HK-2 (cell line): Measurements from ENCODE around the gene ACACA.

ENCODE experiments used
- DNase-seq: peaks from one replicate; pipeline ENCODE4 v3.0.0-alpha.2; 2018; ENCODE audit not compliant: unreplicated experiment

The ACACA gene

DNA sequence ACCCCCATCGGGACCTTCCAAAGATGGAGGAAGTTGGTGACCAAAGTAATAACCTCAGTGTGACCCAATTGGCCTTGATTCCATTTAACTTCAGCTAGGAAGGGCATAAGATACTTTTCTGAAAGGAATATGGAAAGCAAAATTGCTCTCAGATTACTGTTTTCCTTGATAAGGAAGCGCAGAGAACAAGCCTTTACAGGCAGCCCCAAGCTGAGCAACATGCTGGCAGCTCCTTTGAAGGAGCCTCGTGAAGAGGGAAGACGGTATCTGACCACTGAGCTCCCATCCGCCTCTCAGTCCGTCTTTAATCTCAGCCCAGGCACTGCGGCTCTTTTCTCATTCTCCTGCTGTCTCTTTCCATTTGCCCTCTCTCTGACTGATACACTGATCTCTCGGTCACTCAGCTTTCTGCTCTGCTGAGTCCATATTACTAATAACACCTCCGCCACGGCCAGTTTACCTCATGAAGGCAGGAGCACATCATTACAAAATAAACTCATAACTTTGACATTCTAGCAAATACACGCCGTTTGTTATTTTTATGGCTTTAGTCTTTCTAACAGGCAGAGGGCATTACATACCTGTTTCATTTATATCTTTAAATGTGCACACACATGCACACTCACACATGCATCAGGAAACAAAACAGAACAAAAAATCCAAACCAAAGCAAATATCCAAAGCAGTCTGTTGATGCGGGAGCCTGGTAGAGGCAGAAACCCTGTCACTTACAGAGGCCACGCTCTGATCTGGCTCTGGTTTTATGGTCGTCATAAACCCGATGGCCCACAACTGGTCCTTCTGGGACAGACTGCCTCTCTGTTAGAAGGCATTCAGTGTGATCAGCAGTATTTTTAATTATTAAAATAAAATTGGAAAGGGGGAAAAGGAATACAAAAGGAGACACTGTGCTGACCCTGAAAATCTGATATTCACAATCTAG, 274.7 kb downstream of the ACACA start:
- DNase-seq, result no peak

- peak; percentile 18 for DNase-seq
Observed at GRCh38 chr17:37130984-37131446, 275.6 kb downstream of the ACACA start.

DNA sequence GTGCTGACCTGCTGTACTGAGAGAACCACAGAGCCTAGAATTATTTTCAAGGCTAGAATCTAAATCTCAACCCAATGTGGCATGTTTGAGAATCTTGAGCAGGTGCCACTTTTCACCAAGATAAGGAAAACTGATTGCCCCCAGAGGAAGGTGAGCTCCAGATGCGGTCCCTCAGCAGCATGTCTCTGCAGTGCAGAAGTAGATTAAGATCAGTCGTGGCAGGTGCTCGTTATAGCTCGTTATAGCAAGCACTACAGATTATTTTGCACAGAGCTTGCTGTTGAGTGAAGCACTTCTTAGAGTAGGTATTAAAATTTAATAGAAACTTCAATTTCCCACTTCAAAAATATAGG, 281.8 kb downstream of the ACACA start:
- DNase-seq, result no peak

- DNase-seq, result no peak
Observed at GRCh38 chr17:37123941-37124820, 282.5 kb downstream of the ACACA start.

GRCh38 chr17:37123386-37123785, 283.2 kb downstream of the ACACA start:
- DNase-seq, result no peak

- DNase-seq, result no peak
Observed at GRCh38 chr17:37121616-37122015, 285.0 kb downstream of the ACACA start.

- DNase-seq, result no peak
Observed at GRCh38 chr17:37118366-37119137, 288.1 kb downstream of the ACACA start.

DNA sequence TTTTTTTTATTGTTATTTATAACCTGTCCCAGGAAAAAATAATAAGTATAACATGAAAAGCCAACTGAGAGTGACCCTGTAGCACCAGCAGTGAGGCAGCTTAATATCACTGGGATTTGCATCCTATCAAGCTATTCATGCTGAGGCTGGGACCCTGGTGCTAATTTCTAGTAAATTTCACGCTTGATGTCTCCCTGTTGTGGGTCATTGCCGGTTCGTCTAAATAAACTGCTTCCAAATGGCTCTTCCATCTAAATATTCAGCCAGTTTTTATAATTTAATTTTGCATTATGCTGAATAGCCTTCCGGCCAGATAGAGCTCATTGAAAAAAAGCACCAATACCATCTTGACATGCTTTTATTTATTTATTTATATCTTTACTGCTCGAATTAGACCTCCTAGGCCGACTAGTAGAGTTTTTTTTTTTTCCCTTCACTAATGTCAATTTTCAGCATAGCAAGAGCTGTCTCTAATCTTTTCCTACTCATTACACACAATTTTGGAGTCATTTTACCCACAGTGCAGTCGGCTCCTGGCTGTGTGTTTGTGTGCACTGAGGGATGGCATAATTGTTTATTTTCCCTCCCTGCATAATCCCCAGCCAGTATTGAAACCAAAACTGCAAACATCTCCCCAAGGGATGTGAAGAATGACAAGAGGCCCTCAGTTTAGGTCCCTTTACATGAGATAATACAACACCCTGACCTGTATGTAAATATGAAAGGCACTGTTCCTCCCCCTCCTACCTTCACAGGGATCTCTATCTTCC, 289.1 kb downstream of the ACACA start:
- no peak for DNase-seq

DNA sequence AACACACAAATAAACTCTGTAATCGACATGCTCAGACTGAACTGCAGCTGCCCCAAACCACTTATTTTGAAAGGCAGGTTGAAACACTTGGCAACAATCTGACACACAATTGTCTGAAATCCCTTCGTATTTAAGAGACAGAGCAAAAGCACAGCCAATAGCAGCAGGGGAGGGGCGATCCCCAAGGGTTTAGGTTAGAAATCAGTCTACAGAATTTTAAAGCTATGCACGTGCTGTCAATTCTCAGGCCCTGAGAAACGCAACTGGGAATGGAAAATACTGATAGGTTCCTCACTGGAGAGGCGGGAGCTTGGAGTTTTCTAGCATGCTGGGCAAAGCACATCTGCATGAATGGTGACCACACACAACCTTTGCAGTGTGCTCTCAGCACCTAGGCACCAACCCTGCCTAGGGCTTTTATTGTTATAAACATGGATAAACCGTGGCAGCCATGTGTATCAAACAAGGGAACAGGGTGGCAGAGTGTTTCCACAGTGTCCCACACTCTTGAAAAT, 289.9 kb downstream of the ACACA start:
- DNase-seq, result no peak

GRCh38 chr17:37111329-37111728, 295.3 kb downstream of the ACACA start:
- DNase-seq, result no peak

GRCh38 chr17:37110746-37111145, 295.9 kb downstream of the ACACA start:
- no peak for DNase-seq

GRCh38 chr17:37109731-37110710, 296.6 kb downstream of the ACACA start:
- DNase-seq, result no peak

DNA sequence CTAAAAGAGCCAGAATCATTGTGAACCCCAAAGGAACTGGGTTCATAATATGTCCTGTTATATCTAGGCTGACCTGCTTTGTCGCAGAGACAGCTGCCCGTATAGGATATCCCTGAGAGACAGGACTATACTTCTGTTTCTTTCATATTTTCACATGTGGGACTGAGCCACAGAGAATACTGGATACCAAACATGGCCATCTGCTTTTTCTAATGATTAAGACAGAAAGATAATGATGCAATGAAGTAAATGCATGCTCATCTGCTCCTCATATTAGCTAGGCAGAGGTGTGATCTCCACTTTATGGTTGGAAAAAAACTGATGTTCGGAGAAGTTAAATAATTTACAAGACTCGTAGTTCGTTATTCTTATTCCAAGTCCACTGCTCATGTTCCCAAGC, 297.5 kb downstream of the ACACA start:
- DNase-seq, result no peak

- DNase-seq, result no peak
Observed at GRCh38 chr17:37107406-37108083, 299.1 kb downstream of the ACACA start.

- no peak for DNase-seq
Observed at GRCh38 chr17:37106049-37106448, 300.6 kb downstream of the ACACA start.

- no peak for DNase-seq
Observed at GRCh38 chr17:37103231-37103630, 303.4 kb downstream of the ACACA start.

GRCh38 chr17:37101306-37101705, 305.3 kb downstream of the ACACA start:
- DNase-seq, result no peak

DNA sequence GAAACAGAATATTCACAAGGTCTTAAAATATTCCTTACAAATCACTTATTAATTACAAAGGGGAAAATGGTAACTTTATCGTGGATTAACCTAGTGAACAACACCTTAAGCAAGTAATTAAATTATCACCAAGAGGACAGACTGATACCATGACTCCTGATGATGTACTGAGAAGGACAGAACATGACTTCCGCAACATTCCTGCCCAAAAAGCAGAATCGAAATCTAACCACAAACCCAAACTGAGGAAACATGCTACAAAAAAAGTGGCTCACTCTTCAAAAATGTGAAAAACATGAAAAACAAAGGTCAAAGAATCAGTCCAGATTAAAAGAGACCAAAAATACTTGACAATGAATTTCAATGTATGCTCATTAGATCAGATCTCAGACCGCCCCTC, 306.4 kb downstream of the ACACA start:
- DNase-seq, result no peak
